Stimulated activated CD4-positive, alpha-beta T cell treated with anti-CD3 and anti-CD28 coated beads, Interleukin-2, amount 100 ng/mL, for 4 hours (primary cell): ENCODE data around the gene LAG3.
"Not testable (repeated sequence)": the region's sequence is repeated elsewhere in the genome, so short reads cannot be mapped to it uniquely, and the experiment has no call there.

ENCODE experiments used
- DNase-seq: peaks from one replicate; pipeline ENCODE4 v3.0.0-alpha.2; 2020; ENCODE audit warnings: low read depth

Gene LAG3

GRCh38 chr12:6772331-6772695 lies at the start of gene LAG3:
LAG3 (plus strand) TSS chr12:6772520; CDS start chr12:6772853, 333 bp downstream.
- DNase-seq = peak; percentile 70

GRCh38 chr12:6722863-6723262 lies 49.5 kb upstream of the LAG3 start:
- no peak for DNase-seq

- peak; percentile 80 for DNase-seq
Measured at GRCh38 chr12:6723607-6724408, 48.5 kb upstream of the LAG3 start, which contains the start of gene COPS7A. COPS7A (plus strand) TSS chr12:6724046; CDS start chr12:6724657, 611 bp downstream.

GRCh38 chr12:6724409-6724797 lies 47.9 kb upstream of the LAG3 start:
- DNase-seq = no peak

GRCh38 chr12:6725350-6725749 lies 47.0 kb upstream of the LAG3 start:
- DNase-seq = no peak

- no peak for DNase-seq
Measured at GRCh38 chr12:6729186-6729585, 43.1 kb upstream of the LAG3 start.

GRCh38 chr12:6730169-6730568 lies 42.2 kb upstream of the LAG3 start:
- no peak for DNase-seq

GRCh38 chr12:6734506-6735387 lies 37.6 kb upstream of the LAG3 start:
- no peak for DNase-seq

GRCh38 chr12:6735448-6736191 lies 36.7 kb upstream of the LAG3 start:
- peak; percentile 9 for DNase-seq

GRCh38 chr12:6736754-6737153 lies 35.6 kb upstream of the LAG3 start:
- DNase-seq = no peak

- not testable (repeated sequence) for DNase-seq
Measured at GRCh38 chr12:6742080-6742479, 30.2 kb upstream of the LAG3 start.

GRCh38 chr12:6742834-6743233 lies 29.5 kb upstream of the LAG3 start:
- DNase-seq = no peak

GRCh38 chr12:6743300-6743699 lies 29.0 kb upstream of the LAG3 start:
- not testable (repeated sequence) for DNase-seq

- no peak for DNase-seq
Measured at GRCh38 chr12:6745741-6746525, 26.4 kb upstream of the LAG3 start.

- DNase-seq = no peak
Measured at GRCh38 chr12:6747216-6747615, 25.1 kb upstream of the LAG3 start.

- DNase-seq = no peak
Measured at GRCh38 chr12:6748761-6749160, 23.6 kb upstream of the LAG3 start.

- no peak for DNase-seq
Measured at GRCh38 chr12:6750506-6750905, 21.8 kb upstream of the LAG3 start.

GRCh38 chr12:6751767-6752166 lies 20.6 kb upstream of the LAG3 start:
- DNase-seq = no peak

- no peak for DNase-seq
Measured at GRCh38 chr12:6752167-6752920, 20.0 kb upstream of the LAG3 start.

GRCh38 chr12:6752921-6753771 lies 19.2 kb upstream of the LAG3 start, which contains the start of gene MLF2:
MLF2 (minus strand) TSS chr12:6753141; CDS start chr12:6752334, 807 bp downstream.
- peak; percentile 97 for DNase-seq
